GM11168 (cell line): ENCODE measurements around the gene TENM3.

ENCODE experiments used
- in situ Hi-C: fragments of 300-500 bp; cut with MboI; formaldehyde crosslinking; loops from one replicate; pipeline ENCODE4 v1.12.0; 2022; ENCODE audit warnings: low sequenced_read_pairs; ENCODE audit not compliant: unreplicated experiment

TENM3 gene

GRCh38 chr4:182489607-182490006 lies 246.4 kb downstream of the TENM3 start:
- in situ Hi-C loops: loop anchor here (25.0 kb wide), 2 partner anchors 448 to 773 kb away; no protein-coding TSS in a partner anchor

- in situ Hi-C loops: loop anchor here (25.0 kb wide), 2 partner anchors 446 to 771 kb away; no protein-coding TSS in a partner anchor
Observed at GRCh38 chr4:182491719-182492118, 248.5 kb downstream of the TENM3 start.

- in situ Hi-C loops: loop anchor here (25.0 kb wide), 2 partner anchors 445 to 770 kb away; no protein-coding TSS in a partner anchor
Observed at GRCh38 chr4:182492423-182492822, 249.2 kb downstream of the TENM3 start.

- in situ Hi-C loops: loop anchor here (25.0 kb wide), 2 partner anchors 444 to 769 kb away; no protein-coding TSS in a partner anchor
Observed at GRCh38 chr4:182493377-182493776, 250.2 kb downstream of the TENM3 start.

GRCh38 chr4:182494103-182494502 lies 250.9 kb downstream of the TENM3 start:
- in situ Hi-C loops: loop anchor here (25.0 kb wide), 2 partner anchors 443 to 768 kb away; no protein-coding TSS in a partner anchor

GRCh38 chr4:182495031-182495430 lies 251.8 kb downstream of the TENM3 start:
- in situ Hi-C loops: loop anchor here (25.0 kb wide), 2 partner anchors 442 to 767 kb away; no protein-coding TSS in a partner anchor

GRCh38 chr4:182495645-182496385 lies 252.6 kb downstream of the TENM3 start:
- in situ Hi-C loops: loop anchor here (25.0 kb wide), 2 partner anchors 441 to 766 kb away; no protein-coding TSS in a partner anchor

- in situ Hi-C loops: loop anchor here (25.0 kb wide), 2 partner anchors 441 to 766 kb away; no protein-coding TSS in a partner anchor
Observed at GRCh38 chr4:182496408-182496807, 253.2 kb downstream of the TENM3 start.

- in situ Hi-C loops: no loop called here
Observed at GRCh38 chr4:182502064-182502463, 258.9 kb downstream of the TENM3 start.

GRCh38 chr4:182504463-182504862 lies 261.3 kb downstream of the TENM3 start:
- in situ Hi-C loops: no loop called here

GRCh38 chr4:182507805-182508204 lies 264.6 kb downstream of the TENM3 start:
- in situ Hi-C loops: no loop called here

GRCh38 chr4:182510836-182511235 lies 267.6 kb downstream of the TENM3 start:
- in situ Hi-C loops: no loop called here

- in situ Hi-C loops: no loop called here
Observed at GRCh38 chr4:182513587-182514291, 270.5 kb downstream of the TENM3 start.

GRCh38 chr4:182518421-182518820 lies 275.2 kb downstream of the TENM3 start:
- in situ Hi-C loops: no loop called here

GRCh38 chr4:182519528-182519927 lies 276.3 kb downstream of the TENM3 start:
- in situ Hi-C loops: no loop called here

- in situ Hi-C loops: no loop called here
Observed at GRCh38 chr4:182521011-182521410, 277.8 kb downstream of the TENM3 start.

- in situ Hi-C loops: no loop called here
Observed at GRCh38 chr4:182528819-182529218, 285.6 kb downstream of the TENM3 start.

- in situ Hi-C loops: no loop called here
Observed at GRCh38 chr4:182530451-182530850, 287.2 kb downstream of the TENM3 start.

GRCh38 chr4:182531555-182532162 lies 288.5 kb downstream of the TENM3 start:
- in situ Hi-C loops: no loop called here

- in situ Hi-C loops: no loop called here
Observed at GRCh38 chr4:182532441-182532840, 289.2 kb downstream of the TENM3 start.

GRCh38 chr4:182533964-182534363 lies 290.8 kb downstream of the TENM3 start:
- in situ Hi-C loops: no loop called here
